ENCODE data around the gene IL1RAPL2.

IL1RAPL2 gene

DNA sequence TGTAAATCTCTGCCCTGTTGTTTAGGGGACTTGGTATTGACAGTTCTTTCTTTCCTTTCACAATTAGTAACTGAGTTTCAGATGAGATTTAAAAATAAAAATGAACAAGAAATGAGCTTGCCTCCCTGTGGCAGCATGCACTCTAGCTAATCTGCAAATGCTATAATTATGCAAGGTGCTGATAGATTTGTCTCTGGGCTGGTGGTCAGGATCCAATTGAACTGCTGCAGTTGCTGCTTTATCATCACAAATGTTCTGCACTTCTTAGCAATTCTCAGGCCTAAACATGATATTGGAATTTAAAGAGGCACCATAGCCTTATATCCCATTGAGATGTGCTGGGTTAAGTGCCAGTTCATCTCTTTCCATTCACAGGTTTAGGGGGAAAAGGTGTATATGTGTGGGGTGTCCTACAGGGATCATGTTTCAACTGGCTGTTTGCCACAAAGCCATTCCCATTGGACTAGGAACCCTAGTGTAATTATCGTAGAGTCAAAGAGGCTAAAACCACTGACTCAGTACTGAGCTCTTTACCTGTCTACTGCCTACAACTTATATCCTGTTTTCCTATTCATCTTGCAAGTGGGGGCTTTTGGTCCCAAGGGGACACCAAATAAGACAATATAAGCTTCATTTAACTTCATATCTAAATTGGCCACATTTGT is 914.8 kb downstream of the IL1RAPL2 start:
- TF ChIP-seq OSR1 (CRISPR knock-in tag; IDR thresholded peaks at IDR 0.05) (no peak), GLIS3 (CRISPR knock-in tag; IDR thresholded peaks at IDR 0.05) (no peak), ARNTL (CRISPR knock-in tag; IDR thresholded peaks at IDR 0.05; ENCODE audit: borderline replicate concordance, low read depth) (no peak), ISL1 (CRISPR knock-in tag; IDR thresholded peaks at IDR 0.05) (no peak), ZNF70 (CRISPR knock-in tag; IDR thresholded peaks at IDR 0.05) (no peak), RARB (CRISPR knock-in tag; IDR thresholded peaks at IDR 0.05) (no peak), CSDC2 (CRISPR knock-in tag; IDR thresholded peaks at IDR 0.05) (no peak), ZNF8 (CRISPR knock-in tag; IDR thresholded peaks at IDR 0.05) (no peak)
- TF ChIP-seq, protein P1, sequence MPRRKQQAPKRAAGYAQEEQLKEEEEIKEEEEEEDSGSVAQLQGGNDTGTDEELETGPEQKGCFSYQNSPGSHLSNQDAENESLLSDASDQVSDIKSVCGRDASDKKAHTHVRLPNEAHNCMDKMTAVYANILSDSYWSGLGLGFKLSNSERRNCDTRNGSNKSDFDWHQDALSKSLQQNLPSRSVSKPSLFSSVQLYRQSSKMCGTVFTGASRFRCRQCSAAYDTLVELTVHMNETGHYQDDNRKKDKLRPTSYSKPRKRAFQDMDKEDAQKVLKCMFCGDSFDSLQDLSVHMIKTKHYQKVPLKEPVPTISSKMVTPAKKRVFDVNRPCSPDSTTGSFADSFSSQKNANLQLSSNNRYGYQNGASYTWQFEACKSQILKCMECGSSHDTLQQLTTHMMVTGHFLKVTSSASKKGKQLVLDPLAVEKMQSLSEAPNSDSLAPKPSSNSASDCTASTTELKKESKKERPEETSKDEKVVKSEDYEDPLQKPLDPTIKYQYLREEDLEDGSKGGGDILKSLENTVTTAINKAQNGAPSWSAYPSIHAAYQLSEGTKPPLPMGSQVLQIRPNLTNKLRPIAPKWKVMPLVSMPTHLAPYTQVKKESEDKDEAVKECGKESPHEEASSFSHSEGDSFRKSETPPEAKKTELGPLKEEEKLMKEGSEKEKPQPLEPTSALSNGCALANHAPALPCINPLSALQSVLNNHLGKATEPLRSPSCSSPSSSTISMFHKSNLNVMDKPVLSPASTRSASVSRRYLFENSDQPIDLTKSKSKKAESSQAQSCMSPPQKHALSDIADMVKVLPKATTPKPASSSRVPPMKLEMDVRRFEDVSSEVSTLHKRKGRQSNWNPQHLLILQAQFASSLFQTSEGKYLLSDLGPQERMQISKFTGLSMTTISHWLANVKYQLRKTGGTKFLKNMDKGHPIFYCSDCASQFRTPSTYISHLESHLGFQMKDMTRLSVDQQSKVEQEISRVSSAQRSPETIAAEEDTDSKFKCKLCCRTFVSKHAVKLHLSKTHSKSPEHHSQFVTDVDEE (CRISPR knock-in tag; IDR thresholded peaks at IDR 0.05): no peak

DNA sequence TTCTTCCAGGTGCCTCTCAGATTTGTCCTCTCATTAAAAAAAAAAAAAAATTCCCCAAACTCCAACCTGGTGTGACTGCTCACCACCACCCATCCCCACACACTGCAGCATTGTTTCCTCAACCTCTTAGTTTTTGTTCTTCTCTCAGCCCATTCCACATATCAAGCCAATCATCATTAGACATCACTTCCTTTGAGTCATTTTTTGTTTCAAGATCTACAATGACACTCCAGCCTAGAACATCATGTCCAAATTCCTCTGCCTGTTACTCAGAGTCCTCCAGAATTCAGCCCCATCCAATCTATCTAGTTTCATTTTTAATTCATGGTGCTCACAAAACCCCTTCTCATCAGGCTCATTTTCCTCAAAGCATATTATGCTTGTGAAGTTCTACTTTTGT is 917.0 kb downstream of the IL1RAPL2 start:
- TF ChIP-seq TOX (CRISPR knock-in tag; IDR thresholded peaks at IDR 0.05; ENCODE audit: borderline replicate concordance): no peak
- TF ChIP-seq ISL1 (CRISPR knock-in tag; IDR thresholded peaks at IDR 0.05): no peak
- TF ChIP-seq, protein P2, sequence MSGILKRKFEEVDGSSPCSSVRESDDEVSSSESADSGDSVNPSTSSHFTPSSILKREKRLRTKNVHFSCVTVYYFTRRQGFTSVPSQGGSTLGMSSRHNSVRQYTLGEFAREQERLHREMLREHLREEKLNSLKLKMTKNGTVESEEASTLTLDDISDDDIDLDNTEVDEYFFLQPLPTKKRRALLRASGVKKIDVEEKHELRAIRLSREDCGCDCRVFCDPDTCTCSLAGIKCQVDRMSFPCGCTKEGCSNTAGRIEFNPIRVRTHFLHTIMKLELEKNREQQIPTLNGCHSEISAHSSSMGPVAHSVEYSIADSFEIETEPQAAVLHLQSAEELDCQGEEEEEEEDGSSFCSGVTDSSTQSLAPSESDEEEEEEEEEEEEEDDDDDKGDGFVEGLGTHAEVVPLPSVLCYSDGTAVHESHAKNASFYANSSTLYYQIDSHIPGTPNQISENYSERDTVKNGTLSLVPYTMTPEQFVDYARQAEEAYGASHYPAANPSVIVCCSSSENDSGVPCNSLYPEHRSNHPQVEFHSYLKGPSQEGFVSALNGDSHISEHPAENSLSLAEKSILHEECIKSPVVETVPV (CRISPR knock-in tag; IDR thresholded peaks at IDR 0.05): no peak
- TF ChIP-seq ZFP30 (CRISPR knock-in tag; IDR thresholded peaks at IDR 0.05): no peak
- no peak for TF ChIP-seq ZNF565 (CRISPR knock-in tag; conservative IDR thresholded peaks at IDR 0.05; ENCODE audit: low read depth)
- TF ChIP-seq ESRRG (CRISPR knock-in tag; IDR thresholded peaks at IDR 0.05): no peak
- no peak for TF ChIP-seq BACH2 (CRISPR knock-in tag; IDR thresholded peaks at IDR 0.05; ENCODE audit: borderline replicate concordance)
- TF ChIP-seq, protein P3, sequence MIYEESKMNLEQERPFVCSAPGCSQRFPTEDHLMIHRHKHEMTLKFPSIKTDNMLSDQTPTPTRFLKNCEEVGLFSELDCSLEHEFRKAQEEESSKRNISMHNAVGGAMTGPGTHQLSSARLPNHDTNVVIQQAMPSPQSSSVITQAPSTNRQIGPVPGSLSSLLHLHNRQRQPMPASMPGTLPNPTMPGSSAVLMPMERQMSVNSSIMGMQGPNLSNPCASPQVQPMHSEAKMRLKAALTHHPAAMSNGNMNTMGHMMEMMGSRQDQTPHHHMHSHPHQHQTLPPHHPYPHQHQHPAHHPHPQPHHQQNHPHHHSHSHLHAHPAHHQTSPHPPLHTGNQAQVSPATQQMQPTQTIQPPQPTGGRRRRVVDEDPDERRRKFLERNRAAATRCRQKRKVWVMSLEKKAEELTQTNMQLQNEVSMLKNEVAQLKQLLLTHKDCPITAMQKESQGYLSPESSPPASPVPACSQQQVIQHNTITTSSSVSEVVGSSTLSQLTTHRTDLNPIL (CRISPR knock-in tag; IDR thresholded peaks at IDR 0.05; ENCODE audit: low read depth): no peak
- no peak for TF ChIP-seq RARB (CRISPR knock-in tag; IDR thresholded peaks at IDR 0.05)
- TF ChIP-seq, protein P4, sequence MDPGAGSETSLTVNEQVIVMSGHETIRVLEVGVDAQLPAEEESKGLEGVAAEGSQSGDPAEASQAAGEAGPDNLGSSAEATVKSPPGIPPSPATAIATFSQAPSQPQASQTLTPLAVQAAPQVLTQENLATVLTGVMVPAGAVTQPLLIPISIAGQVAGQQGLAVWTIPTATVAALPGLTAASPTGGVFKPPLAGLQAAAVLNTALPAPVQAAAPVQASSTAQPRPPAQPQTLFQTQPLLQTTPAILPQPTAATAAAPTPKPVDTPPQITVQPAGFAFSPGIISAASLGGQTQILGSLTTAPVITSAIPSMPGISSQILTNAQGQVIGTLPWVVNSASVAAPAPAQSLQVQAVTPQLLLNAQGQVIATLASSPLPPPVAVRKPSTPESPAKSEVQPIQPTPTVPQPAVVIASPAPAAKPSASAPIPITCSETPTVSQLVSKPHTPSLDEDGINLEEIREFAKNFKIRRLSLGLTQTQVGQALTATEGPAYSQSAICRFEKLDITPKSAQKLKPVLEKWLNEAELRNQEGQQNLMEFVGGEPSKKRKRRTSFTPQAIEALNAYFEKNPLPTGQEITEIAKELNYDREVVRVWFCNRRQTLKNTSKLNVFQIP (CRISPR knock-in tag; IDR thresholded peaks at IDR 0.05; ENCODE audit: borderline replicate concordance, low read depth): no peak
- TF ChIP-seq, protein P5, sequence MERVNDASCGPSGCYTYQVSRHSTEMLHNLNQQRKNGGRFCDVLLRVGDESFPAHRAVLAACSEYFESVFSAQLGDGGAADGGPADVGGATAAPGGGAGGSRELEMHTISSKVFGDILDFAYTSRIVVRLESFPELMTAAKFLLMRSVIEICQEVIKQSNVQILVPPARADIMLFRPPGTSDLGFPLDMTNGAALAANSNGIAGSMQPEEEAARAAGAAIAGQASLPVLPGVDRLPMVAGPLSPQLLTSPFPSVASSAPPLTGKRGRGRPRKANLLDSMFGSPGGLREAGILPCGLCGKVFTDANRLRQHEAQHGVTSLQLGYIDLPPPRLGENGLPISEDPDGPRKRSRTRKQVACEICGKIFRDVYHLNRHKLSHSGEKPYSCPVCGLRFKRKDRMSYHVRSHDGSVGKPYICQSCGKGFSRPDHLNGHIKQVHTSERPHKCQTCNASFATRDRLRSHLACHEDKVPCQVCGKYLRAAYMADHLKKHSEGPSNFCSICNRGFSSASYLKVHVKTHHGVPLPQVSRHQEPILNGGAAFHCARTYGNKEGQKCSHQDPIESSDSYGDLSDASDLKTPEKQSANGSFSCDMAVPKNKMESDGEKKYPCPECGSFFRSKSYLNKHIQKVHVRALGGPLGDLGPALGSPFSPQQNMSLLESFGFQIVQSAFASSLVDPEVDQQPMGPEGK (CRISPR knock-in tag; IDR thresholded peaks at IDR 0.05; ENCODE audit: borderline replicate concordance): no peak
- no peak for TF ChIP-seq ZNF8 (CRISPR knock-in tag; IDR thresholded peaks at IDR 0.05)
- TF ChIP-seq SNAI2 (CRISPR knock-in tag; IDR thresholded peaks at IDR 0.05): no peak
- no peak for TF ChIP-seq ZFP3 (CRISPR knock-in tag; IDR thresholded peaks at IDR 0.05)
- TF ChIP-seq CSDC2 (CRISPR knock-in tag; IDR thresholded peaks at IDR 0.05): no peak
- no peak for TF ChIP-seq TCF4 (CRISPR knock-in tag; IDR thresholded peaks at IDR 0.05; ENCODE audit: borderline replicate concordance)
- TF ChIP-seq GLIS3 (CRISPR knock-in tag; IDR thresholded peaks at IDR 0.05): no peak
- no peak for TF ChIP-seq ZC3H10 (CRISPR knock-in tag; IDR thresholded peaks at IDR 0.05)
- ATAC-seq: no peak

More for the DNA sequence above, 914.8 kb downstream of the IL1RAPL2 start:
- no peak for ATAC-seq
